WERI-Rb-1 (cell line): ENCODE results near the gene HELZ.

Experiments used
- DNase-seq: peaks from one replicate; pipeline ENCODE4 v3.0.0-alpha.2; 2020
- H3K27ac ChIP-seq: fragments of 250-450 bp; sonication (Bioruptor Pico); 2 replicates; pipeline ENCODE4 v1.5.1; 2020; ENCODE audit warnings: mild to moderate bottlenecking, moderate library complexity
- H3K27me3 ChIP-seq: fragments of 250-450 bp; sonication (Bioruptor Pico); 2 replicates; pipeline ENCODE4 v1.5.1; 2021; ENCODE audit warnings: mild to moderate bottlenecking, low read depth, moderate library complexity; ENCODE audit not compliant: insufficient read depth, severe bottlenecking
- H3K36me3 ChIP-seq: fragments of 250-450 bp; sonication (Bioruptor Pico); 2 replicates; pipeline ENCODE4 v1.5.1; 2020; ENCODE audit warnings: mild to moderate bottlenecking, moderate library complexity
- H3K4me3 ChIP-seq: 2 replicates; pipeline ENCODE4 v1.5.1; 2011; ENCODE audit warnings: low read depth, mild to moderate bottlenecking, control low read depth, low read length
- H3K9me3 ChIP-seq: fragments of 250-450 bp; sonication (Bioruptor Pico); 2 replicates; pipeline ENCODE4 v1.5.1; 2021; ENCODE audit warnings: mild to moderate bottlenecking, moderate library complexity; ENCODE audit not compliant: severe bottlenecking
- TF ChIP-seq, protein P1 (sequence below): IDR thresholded peaks from 2 replicates; pipeline ENCODE4 v1.5.1; 2011; ENCODE audit warnings: low read depth, mild to moderate bottlenecking, control low read depth, inconsistent platforms, low read length

Gene HELZ

DNA sequence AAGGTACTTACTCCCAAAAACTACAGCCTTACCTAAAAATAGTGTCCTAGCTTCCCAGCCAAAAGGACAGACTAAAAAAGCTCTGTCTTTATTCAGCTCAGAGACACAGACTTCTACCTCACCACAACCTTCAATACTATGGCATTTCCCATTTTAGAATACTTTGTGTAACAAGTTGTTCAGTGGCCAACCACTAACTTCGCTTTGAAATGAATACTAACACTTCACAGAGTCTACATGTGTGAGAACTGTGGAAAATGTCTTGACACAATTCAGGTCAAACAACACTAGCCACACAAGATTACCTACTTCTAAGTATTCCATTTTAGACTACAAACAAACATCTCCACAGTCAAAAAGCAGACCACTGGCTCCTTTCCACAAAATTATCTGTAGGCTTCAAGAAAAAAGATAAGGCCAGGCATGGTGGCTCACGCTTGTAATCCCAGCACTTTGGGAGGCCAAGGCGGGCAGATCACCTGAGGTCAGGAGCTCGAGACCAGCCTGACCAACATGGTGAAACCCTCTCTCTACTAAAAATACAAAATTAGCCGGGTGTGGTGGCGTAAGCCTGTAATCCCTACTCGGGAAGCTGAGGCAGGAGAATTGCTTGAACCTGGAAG, 3.2 kb downstream of the HELZ start:
- H3K27me3 ChIP-seq = no peaks in the 10 kb centered on the region
- H3K4me3 ChIP-seq = no peak overlapping the region
- no peak for DNase-seq
- no peaks in the 10 kb centered on the region for H3K9me3 ChIP-seq
- TF ChIP-seq, protein P1, sequence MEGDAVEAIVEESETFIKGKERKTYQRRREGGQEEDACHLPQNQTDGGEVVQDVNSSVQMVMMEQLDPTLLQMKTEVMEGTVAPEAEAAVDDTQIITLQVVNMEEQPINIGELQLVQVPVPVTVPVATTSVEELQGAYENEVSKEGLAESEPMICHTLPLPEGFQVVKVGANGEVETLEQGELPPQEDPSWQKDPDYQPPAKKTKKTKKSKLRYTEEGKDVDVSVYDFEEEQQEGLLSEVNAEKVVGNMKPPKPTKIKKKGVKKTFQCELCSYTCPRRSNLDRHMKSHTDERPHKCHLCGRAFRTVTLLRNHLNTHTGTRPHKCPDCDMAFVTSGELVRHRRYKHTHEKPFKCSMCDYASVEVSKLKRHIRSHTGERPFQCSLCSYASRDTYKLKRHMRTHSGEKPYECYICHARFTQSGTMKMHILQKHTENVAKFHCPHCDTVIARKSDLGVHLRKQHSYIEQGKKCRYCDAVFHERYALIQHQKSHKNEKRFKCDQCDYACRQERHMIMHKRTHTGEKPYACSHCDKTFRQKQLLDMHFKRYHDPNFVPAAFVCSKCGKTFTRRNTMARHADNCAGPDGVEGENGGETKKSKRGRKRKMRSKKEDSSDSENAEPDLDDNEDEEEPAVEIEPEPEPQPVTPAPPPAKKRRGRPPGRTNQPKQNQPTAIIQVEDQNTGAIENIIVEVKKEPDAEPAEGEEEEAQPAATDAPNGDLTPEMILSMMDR = no peak
- H3K36me3 ChIP-seq = peaks cover 56% of the 10 kb centered on the region
- no peak overlapping the region for H3K27ac ChIP-seq

DNA sequence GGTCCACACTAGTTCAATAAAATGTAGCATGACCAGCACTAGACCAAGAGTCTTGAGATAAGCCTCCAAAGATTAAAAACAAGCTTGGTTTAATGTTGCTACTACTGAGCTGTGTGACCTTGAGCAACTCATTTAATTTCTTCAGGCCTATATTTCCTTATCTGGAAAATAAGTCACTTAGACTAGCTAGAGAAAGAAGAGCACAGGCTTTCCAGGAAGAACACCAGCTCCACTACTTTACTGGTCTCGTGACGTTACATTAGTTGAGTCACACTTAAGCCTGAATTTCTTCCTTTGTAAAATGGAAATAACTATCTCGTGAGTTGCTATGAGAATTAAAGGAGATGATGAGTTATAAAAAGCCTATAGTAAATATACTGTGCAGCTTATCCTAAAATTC, 5.4 kb downstream of the HELZ start:
- DNase-seq = no peak
- peaks cover 67% of the 10 kb centered on the region for H3K36me3 ChIP-seq
- no peaks in the 10 kb centered on the region for H3K27me3 ChIP-seq
- no peaks in the 10 kb centered on the region for H3K9me3 ChIP-seq
- no peak overlapping the region for H3K27ac ChIP-seq
- H3K4me3 ChIP-seq = no peak overlapping the region
- TF ChIP-seq, protein P1 = no peak

DNA sequence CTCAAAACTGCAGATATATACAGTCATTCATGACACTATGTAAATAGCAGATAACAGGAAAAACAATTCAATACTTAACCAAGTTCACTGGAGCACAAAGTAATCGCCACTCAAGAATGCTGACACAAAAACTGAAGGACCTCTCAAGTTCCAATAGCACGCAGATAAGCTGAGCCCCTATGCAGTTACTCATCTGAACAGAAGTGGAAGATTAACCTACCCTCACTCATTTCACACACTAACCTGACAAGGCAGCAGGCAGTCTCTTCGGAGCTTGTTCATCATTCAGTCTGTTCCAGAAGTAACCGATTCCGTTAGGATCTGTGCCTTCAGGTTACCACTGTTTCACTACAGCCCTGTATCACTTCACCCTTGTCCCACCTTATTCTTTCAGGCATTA, 6.0 kb downstream of the HELZ start:
- Histone ChIP-seq H3K9me3 (no peaks in the 10 kb centered on the region), H3K27ac (no peak overlapping the region), H3K4me3 (no peak overlapping the region), H3K27me3 (no peaks in the 10 kb centered on the region), H3K36me3 (peaks cover 67% of the 10 kb centered on the region)
- no peak for DNase-seq
- TF ChIP-seq, protein P1 = no peak

DNA sequence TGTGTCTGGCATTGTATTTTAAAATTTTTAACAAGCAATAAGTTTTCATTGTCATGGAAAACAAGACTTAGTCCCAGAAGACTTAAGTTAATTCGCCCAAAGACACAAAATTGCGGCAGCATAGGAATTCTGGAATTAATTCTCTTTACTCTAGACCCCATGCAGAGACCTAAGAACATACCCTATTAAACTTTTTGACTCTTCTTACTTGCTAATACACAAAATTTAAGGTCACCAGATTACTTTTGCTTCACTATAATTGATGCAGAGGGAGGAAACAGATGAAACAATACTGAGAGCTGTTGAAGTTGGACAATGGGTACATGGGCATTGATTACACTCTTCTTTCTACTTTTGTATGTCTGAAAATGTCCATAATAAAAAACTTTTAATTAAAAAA, 12.6 kb downstream of the HELZ start:
- TF ChIP-seq, protein P1 = no peak
- no peaks in the 10 kb centered on the region for H3K9me3 ChIP-seq
- DNase-seq = no peak
- H3K36me3 ChIP-seq = peaks cover 50% of the 10 kb centered on the region
- no peak overlapping the region for H3K4me3 ChIP-seq
- no peak overlapping the region for H3K27ac ChIP-seq
- H3K27me3 ChIP-seq = no peaks in the 10 kb centered on the region

- TF ChIP-seq, protein P1 = no peak
- H3K36me3 ChIP-seq = peaks cover 44% of the 10 kb centered on the region
- no peaks in the 10 kb centered on the region for H3K9me3 ChIP-seq
- no peak overlapping the region for H3K4me3 ChIP-seq
- no peak for DNase-seq
- no peaks in the 10 kb centered on the region for H3K27me3 ChIP-seq
- H3K27ac ChIP-seq = no peak overlapping the region
Observed at GRCh38 chr17:67229109-67229955, 15.7 kb downstream of the HELZ start.

DNA sequence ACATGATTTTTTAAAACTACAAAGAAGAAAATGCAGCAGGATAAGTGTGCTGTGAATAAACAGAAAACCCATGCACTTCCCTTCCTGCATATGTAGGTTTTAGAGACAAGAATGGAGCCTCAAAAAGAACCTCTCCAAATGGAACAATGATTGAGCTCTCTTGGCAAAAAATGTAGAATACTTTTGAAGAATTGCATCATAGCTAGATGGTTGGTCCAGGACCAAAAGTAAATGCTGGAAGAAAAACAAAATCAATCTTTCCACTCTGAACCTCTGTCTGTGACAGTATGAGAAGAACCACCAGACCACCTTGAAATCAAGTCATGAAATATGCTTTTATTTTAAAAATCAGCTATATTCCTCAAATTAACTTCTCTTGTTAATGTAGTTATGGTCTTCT, 17.5 kb downstream of the HELZ start:
- Histone ChIP-seq H3K36me3 (peaks cover 36% of the 10 kb centered on the region), H3K9me3 (peaks cover 4% of the 10 kb centered on the region), H3K27me3 (no peaks in the 10 kb centered on the region), H3K27ac (no peak overlapping the region), H3K4me3 (no peak overlapping the region)
- TF ChIP-seq, protein P1 = no peak
- DNase-seq = no peak
